Stimulated activated CD4-positive, alpha-beta T cell treated with anti-CD3 and anti-CD28 coated beads, Interleukin-15, amount 100 ng/mL, for 24 hours (primary cell): ENCODE data around the gene TJP3.
"Not testable (repeated sequence)": the region's sequence is repeated elsewhere in the genome, so short reads cannot be mapped to it uniquely, and the experiment has no call there.

ENCODE experiments used
- DNase-seq: peaks from one replicate; pipeline ENCODE4 v3.0.0-alpha.2; 2020

Gene TJP3

GRCh38 chr19:3750211-3750610, 42.0 kb downstream of the TJP3 start:
- DNase-seq = no peak

- no peak for DNase-seq
Measured at GRCh38 chr19:3751236-3751635, 43.1 kb downstream of the TJP3 start.

- no peak for DNase-seq
Measured at GRCh38 chr19:3752492-3752891, 44.3 kb downstream of the TJP3 start.

GRCh38 chr19:3753631-3754410, 45.6 kb downstream of the TJP3 start:
- DNase-seq = no peak

- not testable (repeated sequence) for DNase-seq
Measured at GRCh38 chr19:3757705-3758104, 49.5 kb downstream of the TJP3 start.

GRCh38 chr19:3758297-3758696, 50.1 kb downstream of the TJP3 start:
- DNase-seq = not testable (repeated sequence)

- DNase-seq = no peak
Measured at GRCh38 chr19:3759482-3760254, 51.5 kb downstream of the TJP3 start.

GRCh38 chr19:3760871-3761361, 52.7 kb downstream of the TJP3 start:
- DNase-seq = no peak

- peak; percentile 97 for DNase-seq
Measured at GRCh38 chr19:3761382-3762129, 53.4 kb downstream of the TJP3 start, which contains the start of gene APBA3. Gene APBA3 (minus strand): TSS chr19:3761692. CDS start chr19:3760264, 1,428 bp downstream.

GRCh38 chr19:3762130-3762473, 53.9 kb downstream of the TJP3 start:
- no peak for DNase-seq

GRCh38 chr19:3762501-3763459, 54.6 kb downstream of the TJP3 start, which contains the start of gene MRPL54:
Gene MRPL54 (plus strand): TSS chr19:3762682. CDS start chr19:3762701, 19 bp downstream.
- DNase-seq = peak; percentile 99

- DNase-seq = no peak
Measured at GRCh38 chr19:3765121-3765520, 56.9 kb downstream of the TJP3 start.

- DNase-seq = not testable (repeated sequence)
Measured at GRCh38 chr19:3765757-3766156, 57.6 kb downstream of the TJP3 start.

GRCh38 chr19:3766520-3766919, 58.3 kb downstream of the TJP3 start:
- no peak for DNase-seq

- DNase-seq = no peak
Measured at GRCh38 chr19:3767050-3767449, 58.9 kb downstream of the TJP3 start.

GRCh38 chr19:3768015-3768747, 60.0 kb downstream of the TJP3 start:
- DNase-seq = no peak

- no peak for DNase-seq
Measured at GRCh38 chr19:3768748-3769099, 60.5 kb downstream of the TJP3 start.

GRCh38 chr19:3769494-3769893, 61.3 kb downstream of the TJP3 start:
- no peak for DNase-seq

- no peak for DNase-seq
Measured at GRCh38 chr19:3770136-3770999, 62.2 kb downstream of the TJP3 start.
